Psoas muscle (tissue), 8 donors: ENCODE results near the gene SPTSSA. TPM values are rescaled to one million over a fixed set of nuclear protein-coding genes. Genes with fewer than 3 reads are reported as not detected.
"Not testable (repeated sequence)": the region's sequence is repeated elsewhere in the genome, so short reads cannot be mapped to it uniquely, and the experiment has no call there.

Source experiments
- ATAC-seq, 4 donors: fragments of 200-7000 bp; cut with Tn5 transposase; one replicate each; pipeline ENCODE4 v1.9.1; 2020; ENCODE audit warnings: moderate library complexity in 3 of 4, mild to moderate bottlenecking in 2 of 4
- DNase-seq, 2 donors: peaks; one replicate each; pipeline ENCODE4 v3.0.0-alpha.2; 2020
- H3K27ac ChIP-seq: fragments of 200-600 bp; one replicate; pipeline ENCODE4 v1.8.0; 2022
- H3K27me3 ChIP-seq, 3 donors: fragments of 200-600 bp in 1 of 3; one replicate each; pipeline versions ENCODE4 v1.6.1 to v1.8.0; 2013 to 2022; ENCODE audit warnings: low read length in 2 of 3, mild to moderate bottlenecking in 2 of 3, moderate library complexity in 1 of 3; ENCODE audit not compliant: insufficient read depth in 3 of 3
- H3K36me3 ChIP-seq, 2 donors: fragments of 200-600 bp in 1 of 2; one replicate each; pipeline versions ENCODE4 v1.6.1 to v1.8.0; 2013 to 2022; ENCODE audit warnings: low read depth in 1 of 2, mild to moderate bottlenecking in 1 of 2, moderate library complexity in 1 of 2; ENCODE audit not compliant: insufficient read depth in 1 of 2
- H3K4me1 ChIP-seq: fragments of 200-600 bp; one replicate; pipeline ENCODE4 v1.8.0; 2022
- H3K4me3 ChIP-seq: fragments of 200-600 bp; one replicate; pipeline ENCODE4 v1.8.0; 2022; ENCODE audit warnings: mild to moderate bottlenecking
- H3K9me3 ChIP-seq: fragments of 200-600 bp; one replicate; pipeline ENCODE4 v1.8.0; 2022
- CTCF ChIP-seq: fragments of 200-600 bp; IDR thresholded peaks from one replicate; pipeline ENCODE4 v1.8.0; 2022; ENCODE audit warnings: antibody characterized with exemption
- WGBS, 3 donors: extraction: QIAGEN DNeasy Blood & Tissue Kit; methylation state at CpG; one replicate each; pipeline versions ENCODE4 v1.1.6 to v1.1.7; 2013; 5-methylcytosine and 5-hydroxymethylcytosine counted together
- intact Hi-C, 2 donors: fragments of 100-400 bp; cut with DNase I; formaldehyde crosslinking; loops; one replicate each; pipeline versions ENCODE4 v1.11.0 to v1.14.2; 2022
- polyA plus RNA-seq, 3 donors: library from polyadenylated mRNA; stranded (reverse); fragments of 200-250 nt; gene quantifications; one replicate each; pipeline ENCODE4 v1.2.3, GENCODE V29; 2013
- total RNA-seq, 4 donors: library from RNA; stranded (reverse); fragmentation: NEBNext Ultra II Directional in 2 of 4; extraction: Animal tissue kit (Norgen Biotek cat#: 25700) in 2 of 4; gene quantifications; one replicate each; pipeline versions ENCODE4 v1.2.1 to v1.2.4, GENCODE V29; 2021 to 2023
- donor health status: healthy with polysubstance abuse.
- donor health status: DM: no; HTN: no; CAD: no; lungs with moderate emphysema.
- donor health status: Bipolar disorder and iron deficiency.
- donor health status: healthy.
- donor health status: DM: yes; HTN: yes; CAD: no.
- donor health status: DM: no; HTN: no; CAD: no.
- donor health status: DM: no; HTN: no; CAD: no.
- donor health status: DM: yes; HTN: yes; CAD: no.

Gene SPTSSA
- total and polyA plus RNA-seq, 7 donors, result 9.0 to 32.9 (median 25.2) TPM

GRCh38 chr14:34398024-34398423, 64.0 kb downstream of the SPTSSA start:
- H3K27ac ChIP-seq, result no peak overlapping the region
- no peak for ATAC-seq
- no peak for DNase-seq
- no peaks in the 10 kb centered on the region for H3K27me3 ChIP-seq
- WGBS, 3 donors, result 44 to 81% (median 79%) methylated on average over 3 of the region's 3 CpGs
- no peaks in the 10 kb centered on the region for H3K36me3 ChIP-seq
- intact Hi-C loops, result no loop called here
- H3K4me3 ChIP-seq, result no peak overlapping the region
- no peak for TF ChIP-seq CTCF
- H3K9me3 ChIP-seq, result no peaks in the 10 kb centered on the region
- H3K4me1 ChIP-seq, result no peaks in the 10 kb centered on the region

- DNase-seq (no peak), ATAC-seq (no peak)
- Histone ChIP-seq H3K27ac (no peak overlapping the region), H3K36me3 (no peaks in the 10 kb centered on the region), H3K9me3 (no peaks in the 10 kb centered on the region), H3K4me3 (no peak overlapping the region), H3K27me3 (no peaks in the 10 kb centered on the region), H3K4me1 (no peaks in the 10 kb centered on the region)
- WGBS, 3 donors, result 59 to 69% (median 63%) methylated on average over 4 of the region's 4 CpGs
- intact Hi-C loops, result no loop called here
- TF ChIP-seq CTCF, result no peak
These were observed 74.0 kb downstream of the SPTSSA start for GRCh38 chr14:34387974-34388516.

GRCh38 chr14:34386865-34387485, 75.1 kb downstream of the SPTSSA start:
- H3K4me3 ChIP-seq, result no peak overlapping the region
- no peaks in the 10 kb centered on the region for H3K4me1 ChIP-seq
- H3K9me3 ChIP-seq, result no peaks in the 10 kb centered on the region
- whole genome bisulfite sequencing, 3 donors, result 60 to 67% (median 66%) methylated on average over 5 of the region's 5 CpGs
- no peak for TF ChIP-seq CTCF
- DNase-seq (no peak), ATAC-seq (no peak)
- no peaks in the 10 kb centered on the region for H3K27me3 ChIP-seq
- intact Hi-C loops, result no loop called here
- no peaks in the 10 kb centered on the region for H3K36me3 ChIP-seq
- no peak overlapping the region for H3K27ac ChIP-seq

GRCh38 chr14:34385881-34386280, 76.2 kb downstream of the SPTSSA start:
- H3K36me3 ChIP-seq, H3K4me3 ChIP-seq, DNase-seq, intact Hi-C loops, H3K9me3 ChIP-seq, H3K27ac ChIP-seq, ATAC-seq, H3K27me3 ChIP-seq, H3K4me1 ChIP-seq: not testable (repeated sequence)

- WGBS, 3 donors, result 29 to 62% (median 47%) methylated on average over 2 of the region's 2 CpGs
These were observed 78.2 kb downstream of the SPTSSA start for GRCh38 chr14:34383839-34384238.

More at GRCh38 chr14:34383839-34384238, 78.2 kb downstream of the SPTSSA start:
- DNase-seq, result no peak
- TF ChIP-seq CTCF, result no peak
- H3K36me3 ChIP-seq, result no peaks in the 10 kb centered on the region
- no peak overlapping the region for H3K4me3 ChIP-seq
- H3K27me3 ChIP-seq, result no peaks in the 10 kb centered on the region
- no peak for ATAC-seq
- no peak overlapping the region for H3K27ac ChIP-seq
- no peaks in the 10 kb centered on the region for H3K4me1 ChIP-seq
- H3K9me3 ChIP-seq, result no peaks in the 10 kb centered on the region
- intact Hi-C loops, result no loop called here

Other genes with a start within 250 kb of the SPTSSA start
- gene EAPP, start 77.5 kb upstream of the SPTSSA start, total RNA-seq, result 10 to 100 TPM; 19.9 to 28.2 (median 24.0) TPM
- 10 to 100 TPM; 16.5 to 30.1 (median 22.9) TPM for gene EAPP, start 77.5 kb upstream of the SPTSSA start, polyA plus RNA-seq
- 10 to 100 TPM; 36.3 to 45.5 (median 44.4) TPM for gene SNX6, start 167.9 kb upstream of the SPTSSA start, total RNA-seq
- 10 to 100 TPM; 30.7 to 66.2 (median 42.6) TPM for gene SNX6, start 167.9 kb upstream of the SPTSSA start, polyA plus RNA-seq